Esophagus mucosa (tissue), 1 donor: ENCODE results near the gene CENPX. TPM values are rescaled to one million over a fixed set of nuclear protein-coding genes. Genes with fewer than 3 reads are reported as not detected.

Source experiments
- ATAC-seq: fragments of 200-7000 bp; cut with Tn5 transposase; one replicate; pipeline ENCODE4 v1.9.1; 2020
- total RNA-seq: library from RNA; stranded (reverse); gene quantifications from one replicate; pipeline ENCODE4 v1.2.4, GENCODE V29; 2023
- donor health status: DM: yes; HTN: yes; CAD: no.

The CENPX gene
- total RNA-seq, 1 donor from 2014 or later: 71.8 TPM

GRCh38 chr17:81978524-81979298 is 44.0 kb downstream of the CENPX start:
- no peak for ATAC-seq

GRCh38 chr17:81977211-81977808 is 45.4 kb downstream of the CENPX start, which contains the start of gene ASPSCR1:
Gene ASPSCR1 (plus strand): TSS chr17:81977629. CDS start chr17:81977647, 18 bp downstream.
- ATAC-seq: peak; percentile 96

- ATAC-seq: peak; percentile 38
Observed at GRCh38 chr17:81976332-81977210, 46.1 kb downstream of the CENPX start.

GRCh38 chr17:81973432-81973831 is 49.2 kb downstream of the CENPX start:
- ATAC-seq: no peak

GRCh38 chr17:81968850-81969812 is 53.5 kb downstream of the CENPX start:
- ATAC-seq: no peak

Other genes starting within 250 kb of the CENPX start
- 0.08 TPM for gene GCGR, start 218.7 kb downstream of the CENPX start, total RNA-seq
- 18.7 TPM for gene MCRIP1, start 189.6 kb downstream of the CENPX start, total RNA-seq
- gene PPP1R27, start 187.8 kb downstream of the CENPX start, total RNA-seq: 0.24 TPM
- 812 TPM for gene P4HB, start 162.3 kb downstream of the CENPX start, total RNA-seq
- gene ARHGDIA, start 151.5 kb downstream of the CENPX start, total RNA-seq: 300 TPM
- gene ALYREF, start 131.3 kb downstream of the CENPX start, total RNA-seq: 68.9 TPM
- 113 TPM for gene ANAPC11, start 131.2 kb downstream of the CENPX start, total RNA-seq
- gene NPB, start 120.6 kb downstream of the CENPX start, total RNA-seq: 0.24 TPM
- gene PCYT2, start 111.5 kb downstream of the CENPX start, total RNA-seq: 36.7 TPM
- gene SIRT7, start 104.7 kb downstream of the CENPX start, total RNA-seq: 46.2 TPM
- gene MAFG, start 95.1 kb downstream of the CENPX start, total RNA-seq: 12.3 TPM
- gene PYCR1, start 85.6 kb downstream of the CENPX start, total RNA-seq: 28.9 TPM
- gene MYADML2, start 75.6 kb downstream of the CENPX start, total RNA-seq: not detected
- not detected for gene NOTUM, start 61.7 kb downstream of the CENPX start, total RNA-seq
- gene ASPSCR1, start 45.2 kb downstream of the CENPX start, total RNA-seq: 19.0 TPM
- 8.4 TPM for gene LRRC45, start 427 bp upstream of the CENPX start, total RNA-seq
- 6.2 TPM for gene RAC3, start 8.8 kb upstream of the CENPX start, total RNA-seq
- gene DCXR, start 14.8 kb upstream of the CENPX start, total RNA-seq: 138 TPM
- gene RFNG, start 28.9 kb upstream of the CENPX start, total RNA-seq: 21.6 TPM
- gene GPS1, start 29.0 kb upstream of the CENPX start, total RNA-seq: 59.3 TPM
- 78.4 TPM for gene DUS1L, start 42.9 kb upstream of the CENPX start, total RNA-seq
- gene FASN, start 75.4 kb upstream of the CENPX start, total RNA-seq: 352 TPM
- gene CCDC57, start 190.0 kb upstream of the CENPX start, total RNA-seq: 23.2 TPM
- gene SLC16A3, start 206.2 kb upstream of the CENPX start, total RNA-seq: 50.0 TPM